Stomach (tissue), 9 donors: ENCODE data around the gene SPATA32. TPM values are rescaled to one million over a fixed set of nuclear protein-coding genes. Genes with fewer than 3 reads are reported as not detected.

Experiments used
- DNase-seq, 2 donors: peaks; one replicate each; pipeline versions ENCODE4 v3.0.0 to v3.0.0-alpha.2; 2013 to 2019
- H3K27ac ChIP-seq, 5 donors: fragments of 200-600 bp in 4 of 5; sonication (generic) in 4 of 5; one replicate each; pipeline ENCODE4 v1.5.1; 2013 to 2019; ENCODE audit warnings: mild to moderate bottlenecking in 1 of 5, moderate library complexity in 1 of 5
- H3K27me3 ChIP-seq, 3 donors: fragments of 200-600 bp; sonication (generic); one replicate each; pipeline ENCODE4 v1.5.1; 2017 to 2019; ENCODE audit warnings: mixed run types in 1 of 3
- H3K36me3 ChIP-seq, 4 donors: fragments of 200-600 bp; sonication (generic); 1 replicate in 3 of 4; 2 replicates in 1 of 4; pipeline ENCODE4 v1.5.1; 2016 to 2019
- H3K4me1 ChIP-seq, 4 donors: fragments of 200-600 bp; sonication (generic); one replicate each; pipeline ENCODE4 v1.5.1; 2016 to 2019
- H3K4me3 ChIP-seq, 4 donors: fragments of 200-600 bp; sonication (generic) in 3 of 4; one replicate each; pipeline ENCODE4 v1.5.1; 2016 to 2019; ENCODE audit warnings: mild to moderate bottlenecking in 1 of 4
- H3K9me3 ChIP-seq, 4 donors: fragments of 200-600 bp; sonication (generic); one replicate each; pipeline ENCODE4 v1.5.1; 2016 to 2019
- CTCF ChIP-seq, 7 experiments: fragments of 450-650 bp in 4 of 7; fragments of 200-600 bp in 3 of 7; sonication (generic) in 3 of 7; IDR thresholded peaks; one replicate each; pipeline ENCODE4 v1.5.1; 2016 to 2019; ENCODE audit warnings: antibody characterized with exemption in 7 of 7, control low read depth in 2 of 7, mild to moderate bottlenecking in 1 of 7
- EP300 ChIP-seq: sonication (generic); formaldehyde crosslinking; IDR thresholded peaks from one replicate; pipeline ENCODE4 v1.6.1; 2017; ENCODE audit warnings: antibody characterized with exemption
- POLR2A ChIP-seq, 4 donors: fragments of 450-650 bp; IDR thresholded peaks; one replicate each; pipeline ENCODE4 v1.6.1; 2016; ENCODE audit warnings: antibody characterized with exemption in 4 of 4, control low read depth in 2 of 4, mild to moderate bottlenecking in 1 of 4, moderate library complexity in 1 of 4
- POLR2AphosphoS5 ChIP-seq, 3 donors: sonication (generic); formaldehyde crosslinking; IDR thresholded peaks; one replicate each; pipeline ENCODE4 v1.6.1; 2016; ENCODE audit warnings: antibody characterized with exemption in 3 of 3
- WGBS, 5 donors: extraction: QIAGEN DNeasy Blood & Tissue Kit in 3 of 5; methylation state at CpG; one replicate each; pipeline versions ENCODE4 v1.1.5 to v1.1.7; 2013 to 2018; 5-methylcytosine and 5-hydroxymethylcytosine counted together
- intact Hi-C: fragments of 100-400 bp; cut with DNase I; formaldehyde crosslinking; loops from one replicate; pipeline ENCODE4 v1.15.1; 2023; ENCODE audit warnings: low total_unique reads
- polyA plus RNA-seq, 3 donors: library from polyadenylated mRNA; stranded (reverse); fragments of 200-250 nt; gene quantifications; one replicate each; pipeline ENCODE4 v1.2.3, GENCODE V29; 2013
- total RNA-seq, 5 donors: library from RNA; depleted of rRNA; stranded (reverse); fragments of >200 nt; gene quantifications; one replicate each; pipeline versions ENCODE4 v1.1.0 to v1.2.3, GENCODE V29; 2014 to 2016
- donor health status: healthy with polysubstance abuse.
- donor health status: Bipolar disorder and iron deficiency.
- donor health status: healthy.

The SPATA32 gene
- total and polyA plus RNA-seq, 8 donors = not detected

- 46 to 53% (median 50%) methylated on average over 10 of the region's 10 CpGs for WGBS, 5 donors
- no peaks in the 10 kb centered on the region for H3K9me3 ChIP-seq
- TF ChIP-seq POLR2A (IDR thresholded peaks at IDR 0.05) (no peak), EP300 (no peak), POLR2AphosphoS5 (IDR thresholded peaks at IDR 0.05) (no peak), CTCF (IDR thresholded peaks at IDR 0.05) (no peak)
- H3K27me3 ChIP-seq = no peaks in the 10 kb centered on the region
- H3K4me1 ChIP-seq = peaks cover 61 to 93% (median 81%) of the 10 kb centered on the region in 4 donors
- no peak overlapping the region for H3K4me3 ChIP-seq
- peak in 1 of 2 donors; percentile 63 for DNase-seq
- peaks cover 50 to 75% (median 74%) of the 10 kb centered on the region in 4 donors for H3K36me3 ChIP-seq
- H3K27ac ChIP-seq = peak overlapping the region; percentile 32 to 88 (median 85)
- intact Hi-C loops = no loop called here
Measured at GRCh38 chr17:45287526-45288500, 25.9 kb upstream of the SPATA32 start.

GRCh38 chr17:45286286-45286685 is 24.4 kb upstream of the SPATA32 start:
- Histone ChIP-seq H3K27me3 (no peaks in the 10 kb centered on the region), H3K4me3 (no peak overlapping the region), H3K4me1 (peaks cover 46 to 84% (median 70%) of the 10 kb centered on the region in 4 donors), H3K27ac (peak overlapping the region in 3 of 5 donors; percentile 34 to 88 (median 85)), H3K9me3 (no peaks in the 10 kb centered on the region), H3K36me3 (peaks cover 54 to 86% (median 82%) of the 10 kb centered on the region in 4 donors)
- TF ChIP-seq POLR2A (IDR thresholded peaks at IDR 0.05) = no peak
- intact Hi-C loops = no loop called here
- no peak for DNase-seq
- 76 to 90% (median 79%) methylated on average over 5 of the region's 5 CpGs for WGBS, 5 donors

GRCh38 chr17:45284176-45285140 is 22.6 kb upstream of the SPATA32 start:
- intact Hi-C loops = no loop called here
- Histone ChIP-seq H3K4me3 (no peak overlapping the region), H3K27ac (peak overlapping the region; percentile 23 to 88 (median 63)), H3K36me3 (peaks cover 45 to 93% (median 84%) of the 10 kb centered on the region in 4 donors), H3K4me1 (peaks cover 28 to 74% (median 51%) of the 10 kb centered on the region in 4 donors), H3K9me3 (no peaks in the 10 kb centered on the region), H3K27me3 (no peaks in the 10 kb centered on the region)
- 71 to 77% (median 73%) methylated on average over 19 to 21 of the region's 21 CpGs for WGBS, 5 donors
- DNase-seq = peak; percentile 22 to 68
- TF ChIP-seq POLR2A (IDR thresholded peaks at IDR 0.05) (no peak), EP300 (no peak), POLR2AphosphoS5 (IDR thresholded peaks at IDR 0.05) (peak in 1 of 3 donors; percentile 27), CTCF (IDR thresholded peaks at IDR 0.05) (peak in 1 of 7 experiments; percentile 5)

GRCh38 chr17:45283711-45284110 is 21.8 kb upstream of the SPATA32 start:
- Histone ChIP-seq H3K27me3 (no peaks in the 10 kb centered on the region), H3K36me3 (peaks cover 44 to 89% (median 78%) of the 10 kb centered on the region in 4 donors), H3K9me3 (no peaks in the 10 kb centered on the region), H3K4me1 (peaks cover 25 to 74% (median 48%) of the 10 kb centered on the region in 4 donors), H3K27ac (peak overlapping the region in 4 of 5 donors; percentile 60 to 88 (median 69)), H3K4me3 (no peak overlapping the region)
- no peak for TF ChIP-seq EP300
- no peak for TF ChIP-seq POLR2AphosphoS5 (IDR thresholded peaks at IDR 0.05)
- no peak for TF ChIP-seq CTCF (IDR thresholded peaks at IDR 0.05)
- no peak for TF ChIP-seq POLR2A (IDR thresholded peaks at IDR 0.05)
- peak in 1 of 2 donors; percentile 2 for DNase-seq
- intact Hi-C loops = no loop called here
- WGBS, 5 donors = 83 to 89% (median 87%) methylated on average over 9 to 10 of the region's 10 CpGs
